ENCODE data around the gene ESR1.

DNA sequence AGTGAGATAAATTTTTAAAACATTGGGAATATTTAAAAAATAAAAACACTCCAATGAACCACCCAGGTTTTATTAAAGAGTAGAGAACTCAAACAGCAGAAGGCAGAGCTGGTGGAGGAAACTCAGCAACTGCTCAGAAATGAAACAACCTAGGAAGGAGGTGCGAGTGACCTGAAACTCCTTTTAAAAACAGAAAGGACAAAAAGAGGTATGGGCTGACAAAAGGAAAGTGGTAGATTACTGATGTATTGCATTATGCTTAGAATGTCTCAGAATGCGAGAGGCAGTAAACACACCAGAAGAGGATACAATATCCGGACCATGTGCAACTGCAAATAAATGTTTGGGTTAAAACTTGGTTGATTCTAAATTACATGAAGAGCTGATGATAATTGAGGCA, 97.6 kb downstream of the ESR1 start:
- TF ChIP-seq, protein P1, sequence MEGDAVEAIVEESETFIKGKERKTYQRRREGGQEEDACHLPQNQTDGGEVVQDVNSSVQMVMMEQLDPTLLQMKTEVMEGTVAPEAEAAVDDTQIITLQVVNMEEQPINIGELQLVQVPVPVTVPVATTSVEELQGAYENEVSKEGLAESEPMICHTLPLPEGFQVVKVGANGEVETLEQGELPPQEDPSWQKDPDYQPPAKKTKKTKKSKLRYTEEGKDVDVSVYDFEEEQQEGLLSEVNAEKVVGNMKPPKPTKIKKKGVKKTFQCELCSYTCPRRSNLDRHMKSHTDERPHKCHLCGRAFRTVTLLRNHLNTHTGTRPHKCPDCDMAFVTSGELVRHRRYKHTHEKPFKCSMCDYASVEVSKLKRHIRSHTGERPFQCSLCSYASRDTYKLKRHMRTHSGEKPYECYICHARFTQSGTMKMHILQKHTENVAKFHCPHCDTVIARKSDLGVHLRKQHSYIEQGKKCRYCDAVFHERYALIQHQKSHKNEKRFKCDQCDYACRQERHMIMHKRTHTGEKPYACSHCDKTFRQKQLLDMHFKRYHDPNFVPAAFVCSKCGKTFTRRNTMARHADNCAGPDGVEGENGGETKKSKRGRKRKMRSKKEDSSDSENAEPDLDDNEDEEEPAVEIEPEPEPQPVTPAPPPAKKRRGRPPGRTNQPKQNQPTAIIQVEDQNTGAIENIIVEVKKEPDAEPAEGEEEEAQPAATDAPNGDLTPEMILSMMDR (IDR thresholded peaks at IDR 0.05): no peak
- TF ChIP-seq POLR2A (IDR thresholded peaks at IDR 0.05): no peak
